Peyer's patch (tissue), 4 donors: Measurements from ENCODE around the gene GARS1.

ENCODE experiments used
- CTCF ChIP-seq, 6 experiments: fragments of 450-650 bp in 4 of 6; fragments of 200-600 bp in 2 of 6; sonication (generic) in 1 of 6; IDR thresholded peaks; one replicate each; pipeline ENCODE4 v1.5.1; 2017 to 2019; ENCODE audit warnings: antibody characterized with exemption in 6 of 6, mild to moderate bottlenecking in 3 of 6, moderate library complexity in 1 of 6
- POLR2A ChIP-seq, 2 donors: fragments of 450-650 bp; IDR thresholded peaks; one replicate each; pipeline ENCODE4 v1.5.1; 2017; ENCODE audit warnings: antibody characterized with exemption in 2 of 2, mild to moderate bottlenecking in 2 of 2, moderate library complexity in 2 of 2

- no peak for TF ChIP-seq CTCF (IDR thresholded peaks at IDR 0.05)
- TF ChIP-seq POLR2A (IDR thresholded peaks at IDR 0.05) = no peak
These were observed 39.2 kb upstream of the GARS1 start for GRCh38 chr7:30555525-30555924.
